GM12891 (cell line): ENCODE results near the gene MMP24.

Source experiments
- PAX5 ChIP-seq: IDR thresholded peaks from 2 replicates; pipeline ENCODE4 v1.6.1; 2011; ENCODE audit warnings: low read length, moderate library complexity, mild to moderate bottlenecking; ENCODE audit not compliant: insufficient read depth, severe bottlenecking
- POLR2A ChIP-seq: IDR thresholded peaks from 2 replicates; pipeline ENCODE4 v1.6.1; 2011; ENCODE audit warnings: low read depth, low read length, control low read depth
- POLR2AphosphoS5 ChIP-seq: IDR thresholded peaks from 2 replicates; pipeline ENCODE4 v1.6.1; 2011; ENCODE audit warnings: low read depth, low read length, control low read depth
- POU2F2 ChIP-seq: IDR thresholded peaks from 2 replicates; pipeline ENCODE4 v1.6.1; 2011; ENCODE audit warnings: low read depth, mild to moderate bottlenecking, control low read depth, low read length, moderate library complexity
- SPI1 ChIP-seq: IDR thresholded peaks from 2 replicates; pipeline ENCODE4 v1.6.1; 2011; ENCODE audit warnings: low read depth, low read length, control low read depth
- TAF1 ChIP-seq: IDR thresholded peaks from 2 replicates; pipeline ENCODE4 v1.6.1; 2011; ENCODE audit warnings: low read depth, low read length, control low read depth

DNA sequence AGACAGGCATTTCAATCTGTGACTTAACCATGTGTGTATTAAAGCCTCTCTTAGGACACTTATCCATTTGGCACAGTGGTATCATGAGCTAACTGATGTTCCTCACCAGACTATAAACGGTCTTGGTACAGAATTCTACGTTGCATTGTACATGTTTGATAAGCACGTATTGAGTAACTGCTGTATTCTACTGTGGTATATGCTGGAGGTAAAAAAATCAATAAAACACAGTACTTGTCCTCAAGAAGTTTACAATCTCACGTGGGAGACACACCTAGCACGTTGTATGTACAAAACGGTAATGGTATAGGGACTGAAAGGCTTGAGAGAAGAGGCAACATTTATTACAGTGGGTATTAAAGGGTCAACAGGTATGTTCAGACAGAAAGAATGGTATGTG lies 98.9 kb downstream of the MMP24 start:
- TF ChIP-seq POLR2AphosphoS5 (no peak), POLR2A (no peak), PAX5 (no peak), TAF1 (no peak), SPI1 (no peak), POU2F2 (no peak)
